K562 (cell line): ENCODE measurements around the gene AGPAT2. TPM values are rescaled to one million over a fixed set of nuclear protein-coding genes. Genes with fewer than 3 reads are reported as not detected.

Experiments
- REST ChIP-seq, 2 experiments: fragments of 450-650 bp; formaldehyde crosslinking in 1 of 2; IDR thresholded peaks; 2 replicates each; pipeline versions ENCODE4 v1.4.0 to v1.6.1; 2014 to 2020; ENCODE audit warnings: mild to moderate bottlenecking in 2 of 2, borderline replicate concordance in 1 of 2, low read depth in 1 of 2
- ZBTB33 ChIP-seq: sonication (generic); formaldehyde crosslinking; IDR thresholded peaks from 2 replicates; pipeline ENCODE4 v1.8.1; 2023; ENCODE audit warnings: mild to moderate bottlenecking, missing genetic modification reagents
- ZNF408 ChIP-seq: fragments of 250-450 bp; sonication (Bioruptor Pico); IDR thresholded peaks from 2 replicates; pipeline ENCODE4 v1.4.0; 2020; ENCODE audit warnings: low read depth, mild to moderate bottlenecking, moderate library complexity
- polyA plus RNA-seq, 8 experiments: library from polyadenylated mRNA; depleted of rRNA in 4 of 8; stranded (reverse) in 5 of 8; unstranded in 3 of 8; fragments of >200 nt; fragmentation: Nextera tagmentation in 2 of 8; fragmentation: Illumina TruSeq in 1 of 8; extraction: Ambion mirVana in 2 of 8; extraction: Trizol in 1 of 8; gene quantifications; 2 replicates each; pipeline versions ENCODE4 v1.2.1 to v1.2.3, GENCODE V29; 2011 to 2014; ENCODE audit warnings: inconsistent platforms in 1 of 8, missing spikeins in 1 of 8
- total RNA-seq, 7 experiments: library from RNA; depleted of rRNA in 6 of 7; stranded (reverse); fragments of >200 nt in 6 of 7; fragmentation: Illumina TruSeq in 2 of 7; extraction: Trizol in 2 of 7; gene quantifications; 2 replicates each; pipeline versions ENCODE4 v1.2.1 to v1.2.3, GENCODE V29; 2011 to 2021; ENCODE audit warnings: low replicate concordance in 1 of 7

The AGPAT2 gene
- total and polyA plus RNA-seq, 9 of the 15 experiments (the other 6 are each of a cell fraction or from before 2014, with no cell fraction given): 0.13 to 54.5 (median 23.9) TPM

- TF ChIP-seq REST (IDR thresholded peaks at IDR 0.05; ENCODE audit: borderline replicate concordance): no peak
- TF ChIP-seq REST (CRISPR knock-in tag; IDR thresholded peaks at IDR 0.05; ENCODE audit: low read depth): no peak
- TF ChIP-seq ZBTB33 (CRISPR knock-in tag): peak; percentile 74
- no peak for TF ChIP-seq ZNF408 (CRISPR knock-in tag)
These were observed 6.2 kb downstream of the AGPAT2 start (continued) for GRCh38 chr9:136681029-136681428.
